Measurements from ENCODE around the gene PRPF8. TPM values are rescaled to one million over a fixed set of nuclear protein-coding genes. Genes with fewer than 3 reads are reported as not detected.

PRPF8 gene
- total RNA-seq (100 to 1,000 TPM; 307 to 325 TPM), polyA plus RNA-seq (ENCODE audit: insufficient read depth, low read depth, low replicate concordance) (315 TPM)
- long read RNA-seq, donor 1, full-length matches to known transcripts = 7 of 660 reads
- long read RNA-seq, donor 1, partial matches to known transcripts = 419 of 660 reads
- long read RNA-seq, donor 1, other reads (novel, unspliced or antisense) = 234 of 660 reads
- long read RNA-seq, donor 2, full-length matches to known transcripts = 2 of 46 reads
- long read RNA-seq, donor 2, partial matches to known transcripts = 44 of 46 reads
- long read RNA-seq, donor 2, other reads (novel, unspliced or antisense) = 0 of 46 reads

DNA sequence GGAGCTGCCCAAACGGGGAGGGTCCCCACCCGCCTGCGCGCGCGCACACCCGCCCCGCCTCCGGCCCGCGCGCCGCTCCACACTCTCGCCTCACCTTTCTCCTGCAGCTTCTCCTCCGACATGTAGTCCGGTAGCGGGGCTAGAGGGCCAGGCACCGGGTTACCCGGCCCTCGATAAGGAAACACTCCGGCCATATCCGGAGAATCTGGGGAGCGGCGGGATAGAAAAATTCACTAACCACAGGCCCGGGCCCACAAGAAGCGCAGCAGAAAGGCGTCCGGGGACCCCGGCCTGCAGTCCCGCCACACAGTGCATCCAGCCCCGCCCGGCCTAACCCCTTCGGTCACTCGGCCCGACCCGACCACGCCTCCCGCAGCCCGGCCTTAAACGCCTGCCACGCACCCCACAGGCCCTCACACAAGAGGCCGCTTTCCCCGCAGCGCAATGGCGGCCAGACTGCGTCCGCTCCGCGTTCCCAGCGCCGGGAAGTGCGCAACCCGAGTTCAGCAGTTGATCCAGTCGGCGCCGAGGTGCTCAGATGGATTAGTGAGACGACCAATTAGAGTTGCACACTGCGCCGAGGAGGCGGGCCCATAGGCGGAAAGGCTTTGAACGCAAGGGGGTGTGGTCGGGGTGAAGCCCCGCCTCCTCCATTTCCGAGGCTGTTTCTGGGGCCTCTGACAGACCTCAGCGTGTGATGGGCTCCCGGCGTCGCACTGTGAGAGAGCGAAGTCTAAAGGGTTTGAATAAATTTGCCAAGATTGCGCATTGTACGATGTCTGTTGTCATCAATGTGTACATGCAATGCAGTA is at the start of gene PRPF8:
Gene PRPF8 (minus strand): TSS at position 490 of the 812 bp plus-strand sequence. CDS start 296 bp downstream, at position 194.
- no peaks in the 10 kb centered on the region for H3K27me3 ChIP-seq
- H3K4me1 ChIP-seq = peaks cover 19% of the 10 kb centered on the region
- no peaks in the 10 kb centered on the region for H3K9me3 ChIP-seq
- peak within 1 kb of the TSS; percentile 68 to 87 for H3K4me3 ChIP-seq
- intact Hi-C loops (cut with DNase I; ENCODE audit: low total_unique reads) = no loop called here
- H3K27ac ChIP-seq = peak within 1 kb of the TSS; percentile 85 to 94
- TF ChIP-seq, protein P1, sequence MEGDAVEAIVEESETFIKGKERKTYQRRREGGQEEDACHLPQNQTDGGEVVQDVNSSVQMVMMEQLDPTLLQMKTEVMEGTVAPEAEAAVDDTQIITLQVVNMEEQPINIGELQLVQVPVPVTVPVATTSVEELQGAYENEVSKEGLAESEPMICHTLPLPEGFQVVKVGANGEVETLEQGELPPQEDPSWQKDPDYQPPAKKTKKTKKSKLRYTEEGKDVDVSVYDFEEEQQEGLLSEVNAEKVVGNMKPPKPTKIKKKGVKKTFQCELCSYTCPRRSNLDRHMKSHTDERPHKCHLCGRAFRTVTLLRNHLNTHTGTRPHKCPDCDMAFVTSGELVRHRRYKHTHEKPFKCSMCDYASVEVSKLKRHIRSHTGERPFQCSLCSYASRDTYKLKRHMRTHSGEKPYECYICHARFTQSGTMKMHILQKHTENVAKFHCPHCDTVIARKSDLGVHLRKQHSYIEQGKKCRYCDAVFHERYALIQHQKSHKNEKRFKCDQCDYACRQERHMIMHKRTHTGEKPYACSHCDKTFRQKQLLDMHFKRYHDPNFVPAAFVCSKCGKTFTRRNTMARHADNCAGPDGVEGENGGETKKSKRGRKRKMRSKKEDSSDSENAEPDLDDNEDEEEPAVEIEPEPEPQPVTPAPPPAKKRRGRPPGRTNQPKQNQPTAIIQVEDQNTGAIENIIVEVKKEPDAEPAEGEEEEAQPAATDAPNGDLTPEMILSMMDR (IDR thresholded peaks at IDR 0.05) = no peak
- peak; percentile 94 for TF ChIP-seq POLR2A (IDR thresholded peaks at IDR 0.05)
- DNase-seq = peak; percentile 99
- H3K36me3 ChIP-seq (ENCODE audit: low read depth, missing control alignments) = peaks cover 4% of the 10 kb centered on the region
- WGBS, 2 donors = 1 to 2% methylated on average over 32 to 66 of the region's 72 CpGs

DNA sequence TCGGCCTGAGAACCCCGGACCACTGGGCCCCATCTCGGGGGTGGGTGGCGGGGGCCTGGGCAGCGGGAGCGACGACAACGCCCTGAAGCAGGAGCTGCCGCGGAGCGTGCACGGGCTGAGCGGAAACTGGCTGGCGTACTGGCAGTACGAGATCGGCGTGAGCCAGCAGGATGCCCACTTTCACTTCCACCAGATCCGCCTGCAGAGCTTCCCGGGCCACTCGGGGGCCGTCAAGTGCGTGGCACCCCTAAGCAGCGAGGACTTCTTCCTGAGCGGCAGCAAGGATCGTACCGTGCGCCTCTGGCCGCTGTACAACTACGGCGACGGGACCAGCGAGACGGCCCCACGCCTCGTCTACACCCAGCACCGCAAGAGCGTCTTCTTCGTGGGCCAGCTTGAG is 49.1 kb upstream of the PRPF8 start:
- DNase-seq = no peak
- 97 to 100% methylated on average over 14 to 38 of the region's 38 CpGs for WGBS, 2 donors
- peak overlapping the region; percentile 60 to 89 for H3K27ac ChIP-seq
- H3K36me3 ChIP-seq (ENCODE audit: low read depth, missing control alignments) = no peaks in the 10 kb centered on the region
- no peak overlapping the region for H3K4me3 ChIP-seq
- intact Hi-C loops (cut with DNase I; ENCODE audit: low total_unique reads) = loop anchor here (5.0 kb wide), 2 partner anchors 34 to 49 kb away; no protein-coding TSS in a partner anchor
- no peaks in the 10 kb centered on the region for H3K9me3 ChIP-seq
- no peak for TF ChIP-seq POLR2A (IDR thresholded peaks at IDR 0.05)
- TF ChIP-seq, protein P1 (IDR thresholded peaks at IDR 0.05) = no peak
- H3K27me3 ChIP-seq = no peaks in the 10 kb centered on the region
- peaks cover 71% of the 10 kb centered on the region for H3K4me1 ChIP-seq

DNA sequence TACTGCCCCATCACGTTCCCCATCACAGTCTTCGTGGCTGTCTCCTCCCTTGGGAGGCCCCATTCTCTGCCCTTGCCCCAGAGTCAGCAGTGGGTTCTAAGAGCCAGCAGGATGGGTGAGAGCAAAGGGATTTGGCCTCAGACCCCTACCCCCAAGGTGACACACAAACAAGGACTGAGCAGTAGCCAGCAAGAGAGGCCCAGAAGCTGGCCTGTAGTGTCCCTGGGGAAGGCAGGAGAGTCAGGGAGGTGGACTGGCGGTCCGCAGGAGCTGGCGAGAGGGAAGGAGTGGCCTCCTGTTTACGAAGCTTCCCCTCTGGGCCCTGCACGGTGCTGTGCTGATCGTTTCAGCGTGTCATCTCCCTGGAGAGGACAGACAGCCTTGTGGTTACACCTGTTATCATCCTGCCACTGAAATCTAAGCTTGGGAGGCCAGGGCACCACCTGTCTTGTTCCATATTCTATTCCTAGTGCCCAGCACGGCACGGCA is 48.2 kb upstream of the PRPF8 start:
- DNase-seq = no peak
- peak overlapping the region in 1 of 2 donors; percentile 12 for H3K27ac ChIP-seq
- H3K4me1 ChIP-seq = peaks cover 70% of the 10 kb centered on the region
- no peaks in the 10 kb centered on the region for H3K27me3 ChIP-seq
- TF ChIP-seq, protein P1 (IDR thresholded peaks at IDR 0.05) = no peak
- no peak for TF ChIP-seq POLR2A (IDR thresholded peaks at IDR 0.05)
- no peak overlapping the region for H3K4me3 ChIP-seq
- intact Hi-C loops (cut with DNase I; ENCODE audit: low total_unique reads) = loop anchor here (5.0 kb wide), 2 partner anchors 34 to 49 kb away; no protein-coding TSS in a partner anchor
- H3K36me3 ChIP-seq (ENCODE audit: low read depth, missing control alignments) = no peaks in the 10 kb centered on the region
- WGBS, 2 donors = 83 to 85% methylated on average over 11 of the region's 11 CpGs
- H3K9me3 ChIP-seq = no peaks in the 10 kb centered on the region

DNA sequence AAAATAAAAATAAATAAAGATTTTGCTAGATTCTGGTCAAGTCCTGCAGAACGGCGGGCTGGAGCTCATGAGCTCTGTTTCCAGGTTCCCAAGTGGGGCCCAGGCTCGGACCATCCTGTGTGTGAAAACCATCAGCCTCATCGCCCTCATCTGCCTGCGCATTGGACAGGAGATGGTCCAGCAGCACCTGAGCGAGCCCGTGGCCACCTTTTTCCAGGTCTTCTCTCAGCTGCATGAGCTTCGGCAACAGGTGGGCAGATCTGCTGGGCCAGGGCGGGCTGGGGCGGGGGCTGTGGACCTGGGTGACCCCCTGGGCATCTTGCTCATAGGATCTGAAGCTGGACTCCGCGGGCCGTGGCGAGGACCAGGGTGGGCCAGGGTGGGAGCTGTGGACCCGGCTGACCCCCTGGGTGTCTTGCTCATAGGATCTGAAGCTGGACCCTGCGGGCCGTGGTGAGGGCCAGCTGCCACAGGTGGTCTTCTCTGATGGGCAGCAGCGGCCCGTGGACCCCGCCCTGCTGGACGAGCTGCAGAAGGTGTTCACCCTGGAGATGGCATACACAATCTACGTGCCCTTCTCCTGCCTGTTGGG is 47.7 kb upstream of the PRPF8 start:
- WGBS, 2 donors = 93 to 96% methylated on average over 17 to 22 of the region's 22 CpGs
- TF ChIP-seq, protein P1 (IDR thresholded peaks at IDR 0.05) = no peak
- TF ChIP-seq POLR2A (IDR thresholded peaks at IDR 0.05) = no peak
- intact Hi-C loops (cut with DNase I; ENCODE audit: low total_unique reads) = loop anchor here (5.0 kb wide), 2 partner anchors 35 to 50 kb away; no protein-coding TSS in a partner anchor
- Histone ChIP-seq H3K27me3 (no peaks in the 10 kb centered on the region), H3K4me3 (no peak overlapping the region), H3K9me3 (no peaks in the 10 kb centered on the region), H3K36me3 (ENCODE audit: low read depth, missing control alignments) (no peaks in the 10 kb centered on the region), H3K27ac (peak overlapping the region in 1 of 2 donors; percentile 99), H3K4me1 (peaks cover 66% of the 10 kb centered on the region)
- no peak for DNase-seq
